ENCODE data around the gene LAMB4.

DNA sequence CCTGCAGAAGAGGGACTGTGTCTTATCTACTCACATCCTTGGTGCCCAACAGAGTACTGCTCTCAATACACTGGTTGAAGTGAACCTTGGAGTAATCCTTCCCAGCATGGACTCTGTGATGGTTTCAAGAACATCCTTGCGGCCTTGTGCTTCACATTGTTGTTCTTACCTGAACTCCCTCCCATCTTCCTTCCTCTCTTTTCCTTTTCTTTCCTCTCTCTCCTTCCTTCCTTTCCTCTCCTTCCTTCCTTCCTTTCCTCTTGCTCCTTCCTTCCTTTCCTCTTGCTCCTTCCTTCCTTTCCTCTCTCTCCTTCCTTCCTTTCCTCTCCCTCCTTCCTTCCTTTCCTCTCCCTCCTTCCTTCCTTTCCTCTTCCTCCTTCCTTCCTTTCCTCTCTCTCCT is 153.5 kb downstream of the LAMB4 start:
- TF ChIP-seq, protein P1, sequence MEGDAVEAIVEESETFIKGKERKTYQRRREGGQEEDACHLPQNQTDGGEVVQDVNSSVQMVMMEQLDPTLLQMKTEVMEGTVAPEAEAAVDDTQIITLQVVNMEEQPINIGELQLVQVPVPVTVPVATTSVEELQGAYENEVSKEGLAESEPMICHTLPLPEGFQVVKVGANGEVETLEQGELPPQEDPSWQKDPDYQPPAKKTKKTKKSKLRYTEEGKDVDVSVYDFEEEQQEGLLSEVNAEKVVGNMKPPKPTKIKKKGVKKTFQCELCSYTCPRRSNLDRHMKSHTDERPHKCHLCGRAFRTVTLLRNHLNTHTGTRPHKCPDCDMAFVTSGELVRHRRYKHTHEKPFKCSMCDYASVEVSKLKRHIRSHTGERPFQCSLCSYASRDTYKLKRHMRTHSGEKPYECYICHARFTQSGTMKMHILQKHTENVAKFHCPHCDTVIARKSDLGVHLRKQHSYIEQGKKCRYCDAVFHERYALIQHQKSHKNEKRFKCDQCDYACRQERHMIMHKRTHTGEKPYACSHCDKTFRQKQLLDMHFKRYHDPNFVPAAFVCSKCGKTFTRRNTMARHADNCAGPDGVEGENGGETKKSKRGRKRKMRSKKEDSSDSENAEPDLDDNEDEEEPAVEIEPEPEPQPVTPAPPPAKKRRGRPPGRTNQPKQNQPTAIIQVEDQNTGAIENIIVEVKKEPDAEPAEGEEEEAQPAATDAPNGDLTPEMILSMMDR (IDR thresholded peaks at IDR 0.05): no peak
- TF ChIP-seq POLR2AphosphoS5 (IDR thresholded peaks at IDR 0.05) (no peak), POLR2A (IDR thresholded peaks at IDR 0.05) (no peak)

All from prostate gland (tissue), 2 donors.